Pancreas (tissue), 10 donors: Measurements from ENCODE around the gene AMACR. TPM values are rescaled to one million over a fixed set of nuclear protein-coding genes. Genes with fewer than 3 reads are reported as not detected.

Source experiments
- ATAC-seq, 4 donors: fragments of 200-7000 bp; cut with Tn5 transposase; one replicate each; pipeline versions ENCODE4 v1.8.0 to v1.9.1; 2020; ENCODE audit warnings: mild to moderate bottlenecking in 4 of 4, moderate library complexity in 4 of 4
- DNase-seq, 6 donors: peaks; one replicate each; pipeline ENCODE4 v3.0.0-alpha.2; 2020
- FAIRE-seq: peaks from 2 replicates; lab custom pipeline; 2012; peaks lifted over from hg19 to GRCh38; lab: Jason Lieb, UNC
- H3K27ac ChIP-seq, 4 donors: fragments of 200-600 bp; sonication (generic); 1 replicate in 3 of 4; 2 replicates in 1 of 4; pipeline versions ENCODE4 v1.5.0 to v1.8.0; 2020
- H3K27me3 ChIP-seq, 4 donors: fragments of 200-600 bp; one replicate each; pipeline ENCODE4 v1.8.0; 2021
- H3K36me3 ChIP-seq, 3 donors: fragments of 200-600 bp; sonication (generic) in 1 of 3; one replicate each; pipeline versions ENCODE4 v1.5.0 to v1.8.0; 2020 to 2021
- H3K4me1 ChIP-seq, 3 donors: fragments of 200-600 bp; one replicate each; pipeline ENCODE4 v1.8.0; 2021
- H3K4me3 ChIP-seq, 4 donors: fragments of 200-600 bp; sonication (generic) in 2 of 4; one replicate each; pipeline versions ENCODE4 v1.5.0 to v1.8.0; 2020 to 2021
- H3K9me3 ChIP-seq, 4 donors: fragments of 200-600 bp; one replicate each; pipeline ENCODE4 v1.8.0; 2021
- CTCF ChIP-seq, 4 donors: fragments of 200-600 bp; sonication (generic) in 3 of 4; IDR thresholded peaks; one replicate each; pipeline versions ENCODE4 v1.5.0 to v1.8.0; 2021; ENCODE audit warnings: antibody characterized with exemption in 4 of 4
- WGBS, 2 donors: extraction: QIAGEN DNeasy Blood & Tissue Kit; methylation state at CpG; one replicate each; pipeline ENCODE4 v1.1.7; 2013; 5-methylcytosine and 5-hydroxymethylcytosine counted together
- intact Hi-C, 3 donors: fragments of 100-400 bp; cut with DNase I; formaldehyde crosslinking; loops; one replicate each; pipeline versions ENCODE4 v1.11.1 to v1.14.2; 2022
- polyA plus RNA-seq, 2 donors: library from polyadenylated mRNA; stranded (reverse); fragments of 200-250 nt; gene quantifications; one replicate each; pipeline ENCODE4 v1.2.3, GENCODE V29; 2013
- total RNA-seq, 6 donors: library from RNA; stranded (reverse); fragmentation: NEBNext Ultra II Directional in 4 of 6; extraction: Animal tissue kit (Norgen Biotek cat#: 25700) in 4 of 6; gene quantifications; one replicate each; pipeline versions ENCODE4 v1.2.1 to v1.2.4, GENCODE V29; 2021 to 2023
- donor health status: healthy with polysubstance abuse.
- donor health status: DM: no; HTN: no; CAD: no; lungs with moderate emphysema.
- donor health status: DM: no; HTN: no; CAD: no.
- donor health status: control.
- donor health status: control.
- donor health status: Bipolar disorder and iron deficiency.
- donor health status: DM: yes; HTN: yes; CAD: no.
- donor health status: DM: no; HTN: no; CAD: no.
- donor health status: DM: no; HTN: no; CAD: no.
- donor health status: DM: yes; HTN: yes; CAD: no.

AMACR gene
- total and polyA plus RNA-seq, 8 donors: 4.4 to 15.1 (median 10.1) TPM

DNA sequence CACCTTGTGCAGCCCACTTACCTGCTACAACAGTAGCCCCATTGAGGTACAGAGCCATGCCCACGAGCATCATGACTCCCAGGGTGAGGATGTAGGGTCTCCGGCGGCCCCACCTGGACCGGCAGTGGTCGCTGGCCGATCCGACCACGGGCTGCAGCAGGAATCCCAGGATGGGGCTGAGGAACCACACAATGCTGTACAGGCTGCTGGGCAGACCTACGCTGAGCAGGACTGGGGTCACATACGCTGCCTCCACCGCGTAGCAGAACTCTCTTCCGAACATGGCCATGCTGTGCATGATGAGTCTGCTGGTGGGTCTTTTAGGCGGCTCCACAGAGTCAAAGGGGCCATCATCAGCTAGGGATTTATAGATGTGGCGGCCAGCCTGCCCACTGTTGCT, 23.7 kb downstream of the AMACR start:
- no peaks in the 10 kb centered on the region for H3K27me3 ChIP-seq
- peaks cover 0 to 22% (median 5%) of the 10 kb centered on the region in 3 donors for H3K36me3 ChIP-seq
- ATAC-seq: peak in 2 of 4 donors; percentile 7 to 13
- FAIRE-seq: no peak
- DNase-seq: peak in 2 of 6 donors; percentile 37 to 49
- TF ChIP-seq CTCF (IDR thresholded peaks at IDR 0.05): no peak
- H3K4me1 ChIP-seq: peaks cover 0 to 14% (median 12%) of the 10 kb centered on the region in 3 donors
- WGBS, 2 donors: 97 to 99% methylated on average over 15 of the region's 15 CpGs
- H3K27ac ChIP-seq: no peak overlapping the region
- H3K4me3 ChIP-seq: no peak overlapping the region
- intact Hi-C loops: no loop called here
- H3K9me3 ChIP-seq: no peaks in the 10 kb centered on the region

DNA sequence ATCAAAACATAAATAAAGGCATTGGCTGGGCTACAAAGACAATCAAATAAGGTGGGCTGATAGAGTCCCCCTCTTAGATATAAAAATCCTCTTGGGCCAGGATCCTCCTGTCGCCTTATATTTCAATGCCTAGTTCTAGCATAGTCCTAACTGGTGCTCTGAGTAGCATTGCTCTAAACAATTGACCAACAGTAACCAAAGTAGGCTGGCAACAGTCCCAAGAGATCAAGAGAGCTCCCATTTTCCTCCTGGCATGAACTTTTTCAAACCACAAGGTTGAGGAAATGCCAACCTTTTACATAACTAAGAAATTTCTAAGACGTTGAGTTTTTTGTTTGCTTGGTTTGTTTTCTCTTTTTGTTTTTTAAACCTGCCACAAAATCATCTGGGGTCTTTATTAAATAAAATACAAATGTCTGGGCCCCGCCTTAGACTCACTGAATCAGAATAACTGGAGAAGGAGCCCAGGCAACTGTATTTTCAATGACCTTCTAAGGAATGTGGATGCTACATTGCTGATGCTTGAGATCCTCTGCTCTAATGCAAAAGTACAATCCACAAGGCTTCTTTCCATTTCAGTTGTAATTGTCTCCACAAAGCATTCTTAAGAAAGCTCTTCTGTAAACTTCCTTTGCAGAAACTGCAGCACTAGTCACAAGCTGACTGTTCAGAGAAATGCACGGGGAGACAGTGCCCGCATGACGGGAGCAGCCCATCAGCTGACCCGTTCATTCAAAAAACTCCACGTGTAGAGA, 26.3 kb downstream of the AMACR start:
- no peak overlapping the region for H3K4me3 ChIP-seq
- no peak overlapping the region for H3K27ac ChIP-seq
- DNase-seq: no peak
- ATAC-seq: no peak
- no peak for FAIRE-seq
- H3K27me3 ChIP-seq: no peaks in the 10 kb centered on the region
- H3K4me1 ChIP-seq: peaks cover 0 to 14% (median 12%) of the 10 kb centered on the region in 3 donors
- 87% methylated on average over 8 of the region's 8 CpGs for WGBS, 2 donors
- intact Hi-C loops: no loop called here
- TF ChIP-seq CTCF (IDR thresholded peaks at IDR 0.05): no peak
- no peaks in the 10 kb centered on the region for H3K36me3 ChIP-seq
- no peaks in the 10 kb centered on the region for H3K9me3 ChIP-seq

GRCh38 chr5:33980030-33980429, 27.8 kb downstream of the AMACR start:
- H3K4me3 ChIP-seq: no peak overlapping the region
- WGBS, 2 donors: 10 to 16% methylated on average over 3 of the region's 3 CpGs
- FAIRE-seq (no peak), ATAC-seq (peak in 2 of 4 donors; percentile 61 to 63), DNase-seq (no peak)
- no peaks in the 10 kb centered on the region for H3K9me3 ChIP-seq
- peaks cover 0 to 14% (median 12%) of the 10 kb centered on the region in 3 donors for H3K4me1 ChIP-seq
- H3K27ac ChIP-seq: no peak overlapping the region
- no peaks in the 10 kb centered on the region for H3K36me3 ChIP-seq
- no peaks in the 10 kb centered on the region for H3K27me3 ChIP-seq
- intact Hi-C loops: no loop called here
- no peak for TF ChIP-seq CTCF (IDR thresholded peaks at IDR 0.05)

DNA sequence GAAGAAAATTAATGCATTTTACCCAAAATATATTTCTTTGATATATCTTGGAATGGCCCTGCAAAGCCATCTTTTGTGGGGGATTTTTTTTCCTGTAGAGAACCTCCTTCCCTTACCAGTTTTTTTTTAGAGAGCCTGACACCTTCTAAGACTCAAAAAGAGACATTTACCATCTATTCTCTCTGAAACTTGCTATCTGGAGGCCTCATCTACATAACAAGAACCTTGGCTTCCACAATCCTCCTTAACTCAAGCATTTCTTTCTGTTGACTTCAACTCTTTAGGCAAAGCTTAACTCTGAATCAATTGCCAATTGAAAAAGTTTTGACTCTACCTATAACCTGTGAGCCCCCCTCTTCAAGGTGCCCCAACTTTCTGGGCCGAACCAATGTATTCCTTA, 29.5 kb downstream of the AMACR start:
- peaks cover 0 to 6% (median 4%) of the 10 kb centered on the region in 3 donors for H3K4me1 ChIP-seq
- intact Hi-C loops: no loop called here
- no peak overlapping the region for H3K4me3 ChIP-seq
- WGBS, 2 donors: 76 to 77% methylated on average over 1 of the region's 1 CpG
- DNase-seq (no peak), FAIRE-seq (no peak), ATAC-seq (no peak)
- no peaks in the 10 kb centered on the region for H3K9me3 ChIP-seq
- no peaks in the 10 kb centered on the region for H3K36me3 ChIP-seq
- H3K27me3 ChIP-seq: no peaks in the 10 kb centered on the region
- TF ChIP-seq CTCF (IDR thresholded peaks at IDR 0.05): no peak
- H3K27ac ChIP-seq: no peak overlapping the region

GRCh38 chr5:33976307-33976706, 31.5 kb downstream of the AMACR start:
- peaks cover 0 to 3% (median 0%) of the 10 kb centered on the region in 3 donors for H3K4me1 ChIP-seq
- no peaks in the 10 kb centered on the region for H3K27me3 ChIP-seq
- no peaks in the 10 kb centered on the region for H3K9me3 ChIP-seq
- intact Hi-C loops: no loop called here
- no peak overlapping the region for H3K4me3 ChIP-seq
- FAIRE-seq: no peak
- no peaks in the 10 kb centered on the region for H3K36me3 ChIP-seq
- TF ChIP-seq CTCF (IDR thresholded peaks at IDR 0.05): no peak
- no peak for DNase-seq
- no peak for ATAC-seq
- WGBS, 2 donors: 84 to 86% methylated on average over 1 of the region's 1 CpG
- no peak overlapping the region for H3K27ac ChIP-seq
